Vagina (tissue), 2 donors: ENCODE measurements around the gene EHMT2. TPM values are rescaled to one million over a fixed set of nuclear protein-coding genes. Genes with fewer than 3 reads are reported as not detected.
"Not testable (repeated sequence)": the region's sequence is repeated elsewhere in the genome, so short reads cannot be mapped to it uniquely, and the experiment has no call there.

ENCODE experiments used
- DNase-seq, 2 donors: peaks; one replicate each; pipeline ENCODE4 v3.0.0-alpha.2; 2017; ENCODE audit errors: extremely low spot score in 2 of 2
- H3K27ac ChIP-seq: fragments of 200-600 bp; sonication (generic); one replicate; pipeline ENCODE4 v1.5.1; 2019
- H3K27me3 ChIP-seq: fragments of 200-600 bp; sonication (generic); one replicate; pipeline ENCODE4 v1.5.1; 2019
- H3K36me3 ChIP-seq, 2 donors: fragments of 200-600 bp; sonication (generic); one replicate each; pipeline ENCODE4 v1.5.1; 2017 to 2019
- H3K4me1 ChIP-seq: fragments of 200-600 bp; sonication (generic); one replicate; pipeline ENCODE4 v1.5.1; 2019
- H3K4me3 ChIP-seq, 2 donors: fragments of 200-600 bp; sonication (generic); 1 replicate in 1 of 2; 2 replicates in 1 of 2; pipeline ENCODE4 v1.5.1; 2016 to 2019
- H3K9me3 ChIP-seq: fragments of 200-600 bp; sonication (generic); one replicate; pipeline ENCODE4 v1.5.1; 2019
- CTCF ChIP-seq, 3 experiments: fragments of 450-650 bp in 2 of 3; fragments of 200-600 bp in 1 of 3; sonication (generic) in 1 of 3; IDR thresholded peaks; one replicate each; pipeline ENCODE4 v1.5.1; 2017 to 2019; ENCODE audit warnings: antibody characterized with exemption in 3 of 3, mild to moderate bottlenecking in 2 of 3, moderate library complexity in 2 of 3
- POLR2A ChIP-seq, 2 donors: fragments of 450-650 bp; IDR thresholded peaks; one replicate each; pipeline ENCODE4 v1.6.1; 2017; ENCODE audit warnings: antibody characterized with exemption in 2 of 2, mild to moderate bottlenecking in 2 of 2, moderate library complexity in 2 of 2
- POLR2AphosphoS5 ChIP-seq, 2 donors: sonication (generic); formaldehyde crosslinking; IDR thresholded peaks; one replicate each; pipeline ENCODE4 v1.9.0; 2017; ENCODE audit warnings: antibody characterized with exemption in 2 of 2, mild to moderate bottlenecking in 2 of 2, low read depth in 1 of 2; ENCODE audit not compliant: insufficient read depth in 1 of 2
- intact Hi-C: fragments of 100-400 bp; cut with DNase I; formaldehyde crosslinking; loops from one replicate; pipeline ENCODE4 v1.15.1; 2023
- total RNA-seq: library from RNA; depleted of rRNA; stranded (reverse); fragments of >200 nt; gene quantifications from one replicate; pipeline ENCODE4 v1.2.3, GENCODE V29; 2016

EHMT2 gene
- total RNA-seq, 1 donor from 2014 or later: 45.2 TPM

- Histone ChIP-seq H3K4me3 (no peak overlapping the region), H3K27me3 (no peaks in the 10 kb centered on the region), H3K4me1 (no peaks in the 10 kb centered on the region), H3K27ac (no peak overlapping the region), H3K36me3 (peaks cover 0 to 11% of the 10 kb centered on the region in 2 donors), H3K9me3 (no peaks in the 10 kb centered on the region)
- TF ChIP-seq CTCF (IDR thresholded peaks at IDR 0.05) (no peak), POLR2A (IDR thresholded peaks at IDR 0.05) (no peak), POLR2AphosphoS5 (IDR thresholded peaks at IDR 0.05; ENCODE audit: insufficient read depth in 1 of 2, low read depth in 1 of 2) (no peak)
- intact Hi-C loops: no loop called here
- no peak for DNase-seq
Observed at GRCh38 chr6:31844507-31844906, 53.0 kb downstream of the EHMT2 start.

- no peak for DNase-seq
- Histone ChIP-seq H3K9me3 (no peaks in the 10 kb centered on the region), H3K4me3 (no peak overlapping the region), H3K27ac (no peak overlapping the region), H3K27me3 (no peaks in the 10 kb centered on the region), H3K4me1 (peaks cover 22% of the 10 kb centered on the region), H3K36me3 (peaks cover 2 to 34% of the 10 kb centered on the region in 2 donors)
- no peak for TF ChIP-seq POLR2A (IDR thresholded peaks at IDR 0.05)
- no peak for TF ChIP-seq POLR2AphosphoS5 (IDR thresholded peaks at IDR 0.05; ENCODE audit: insufficient read depth in 1 of 2, low read depth in 1 of 2)
- no peak for TF ChIP-seq CTCF (IDR thresholded peaks at IDR 0.05)
- intact Hi-C loops: no loop called here
Observed at GRCh38 chr6:31842053-31842452, 55.4 kb downstream of the EHMT2 start.

GRCh38 chr6:31839779-31840126 lies 57.7 kb downstream of the EHMT2 start:
- intact Hi-C loops, H3K27ac ChIP-seq, H3K4me3 ChIP-seq, H3K27me3 ChIP-seq, DNase-seq, H3K9me3 ChIP-seq: not testable (repeated sequence)
- Histone ChIP-seq H3K36me3 (peaks cover 2 to 35% of the 10 kb centered on the region in 2 donors), H3K4me1 (peaks cover 41% of the 10 kb centered on the region)

GRCh38 chr6:31838968-31839367 lies 58.5 kb downstream of the EHMT2 start:
- H3K4me3 ChIP-seq: no peak overlapping the region
- peaks cover 44% of the 10 kb centered on the region for H3K4me1 ChIP-seq
- H3K27me3 ChIP-seq: no peaks in the 10 kb centered on the region
- intact Hi-C loops: no loop called here
- TF ChIP-seq POLR2A (IDR thresholded peaks at IDR 0.05) (no peak), POLR2AphosphoS5 (IDR thresholded peaks at IDR 0.05; ENCODE audit: insufficient read depth in 1 of 2, low read depth in 1 of 2) (no peak), CTCF (IDR thresholded peaks at IDR 0.05) (no peak)
- H3K9me3 ChIP-seq: no peaks in the 10 kb centered on the region
- peaks cover 2 to 35% of the 10 kb centered on the region in 2 donors for H3K36me3 ChIP-seq
- no peak for DNase-seq
- no peak overlapping the region for H3K27ac ChIP-seq

- not testable (repeated sequence) for DNase-seq
- H3K27ac ChIP-seq: peak overlapping the region; percentile 94
Observed at GRCh38 chr6:31838114-31838553, 59.4 kb downstream of the EHMT2 start.

GRCh38 chr6:31837369-31838113 lies 60.0 kb downstream of the EHMT2 start:
- intact Hi-C loops: no loop called here
- H3K36me3 ChIP-seq: peaks cover 2 to 35% of the 10 kb centered on the region in 2 donors
- H3K4me3 ChIP-seq: peak overlapping the region in 1 of 2 donors; percentile 78
- H3K27me3 ChIP-seq: no peaks in the 10 kb centered on the region
- TF ChIP-seq POLR2AphosphoS5 (IDR thresholded peaks at IDR 0.05; ENCODE audit: insufficient read depth in 1 of 2, low read depth in 1 of 2): no peak
- no peak for TF ChIP-seq CTCF (IDR thresholded peaks at IDR 0.05)
- no peak for TF ChIP-seq POLR2A (IDR thresholded peaks at IDR 0.05)
- H3K9me3 ChIP-seq: no peaks in the 10 kb centered on the region
- no peak for DNase-seq
- peak overlapping the region; percentile 94 for H3K27ac ChIP-seq
- peaks cover 50% of the 10 kb centered on the region for H3K4me1 ChIP-seq

More at GRCh38 chr6:31838114-31838553, 59.4 kb downstream of the EHMT2 start:
- intact Hi-C loops, H3K27me3 ChIP-seq, H3K4me3 ChIP-seq, H3K9me3 ChIP-seq: not testable (repeated sequence)
- Histone ChIP-seq H3K36me3 (peaks cover 2 to 35% of the 10 kb centered on the region in 2 donors), H3K4me1 (peaks cover 50% of the 10 kb centered on the region)
